Large intestine (tissue), 12 donors: ENCODE results near the gene CIAO1. TPM values are rescaled to one million over a fixed set of nuclear protein-coding genes. Genes with fewer than 3 reads are reported as not detected.
"Not testable (repeated sequence)": the region's sequence is repeated elsewhere in the genome, so short reads cannot be mapped to it uniquely, and the experiment has no call there.

ENCODE experiments used
- DNase-seq, 2 donors: peaks; one replicate each; pipeline versions ENCODE4 v3.0.0 to v3.0.0-alpha.2; 2013
- H3K27ac ChIP-seq: one replicate; pipeline ENCODE4 v1.5.1; 2013; ENCODE audit warnings: low read length
- H3K27me3 ChIP-seq: 2 replicates; pipeline ENCODE4 v1.6.1; 2013; ENCODE audit warnings: low read length; ENCODE audit not compliant: control insufficient read depth, insufficient read depth
- H3K36me3 ChIP-seq: 2 replicates; pipeline ENCODE4 v1.6.1; 2013; ENCODE audit warnings: low read length; ENCODE audit not compliant: control insufficient read depth, insufficient read depth
- H3K4me1 ChIP-seq: one replicate; pipeline ENCODE4 v1.6.1; 2013; ENCODE audit warnings: low read length; ENCODE audit not compliant: control insufficient read depth, insufficient read depth
- H3K4me3 ChIP-seq: one replicate; pipeline ENCODE4 v1.5.1; 2013; ENCODE audit warnings: low read length
- H3K9me3 ChIP-seq: one replicate; pipeline ENCODE4 v1.6.1; 2013; ENCODE audit warnings: mild to moderate bottlenecking, low read depth, low read length, moderate library complexity; ENCODE audit not compliant: control insufficient read depth
- WGBS: methylation state at CpG from one replicate; pipeline ENCODE4 v1.1.5; 2013; ENCODE audit warnings: low lambda C conversion rate; ENCODE audit not compliant: insufficient coverage; 5-methylcytosine and 5-hydroxymethylcytosine counted together
- long read RNA-seq, 11 donors: transcript quantifications; one replicate each; lab custom pipeline, GENCODE V29; 2026
- polyA plus RNA-seq: library from polyadenylated mRNA; unstranded; fragments of 120-200 nt; gene quantifications from one replicate; pipeline ENCODE4 v1.2.1, GENCODE V29; 2013

CIAO1 gene
- polyA plus RNA-seq = 70.0 TPM
- long read RNA-seq, donor 1, transcript CIAO1-203 (7 exons, 1,533 nt) = major isoform, 21 of 121 reads
- long read RNA-seq, donor 1, partial matches to known transcripts = 99 of 121 reads
- long read RNA-seq, donor 1, other reads (novel, unspliced or antisense) = 0 of 121 reads
- long read RNA-seq, donor 2, transcript CIAO1-203 (7 exons, 1,533 nt) = major isoform, 33 of 355 reads
- long read RNA-seq, donor 2, partial matches to known transcripts = 320 of 355 reads
- long read RNA-seq, donor 2, other reads (novel, unspliced or antisense) = 0 of 355 reads
- long read RNA-seq, donor 3 = 0 reads
- long read RNA-seq, donor 4 = 0 reads
- long read RNA-seq, donor 5, transcript CIAO1-203 (7 exons, 1,533 nt) = major isoform, 16 of 17 reads
- long read RNA-seq, donor 5, partial matches to known transcripts = 0 of 17 reads
- long read RNA-seq, donor 5, other reads (novel, unspliced or antisense) = 0 of 17 reads
- long read RNA-seq, donor 6, transcript CIAO1-203 (7 exons, 1,533 nt) = major isoform, 27 of 250 reads
- long read RNA-seq, donor 6, partial matches to known transcripts = 203 of 250 reads
- long read RNA-seq, donor 6, other reads (novel, unspliced or antisense) = 20 of 250 reads
- long read RNA-seq, donor 7, transcript CIAO1-203 (7 exons, 1,533 nt) = major isoform, 14 of 14 reads
- long read RNA-seq, donor 7, partial matches to known transcripts = 0 of 14 reads
- long read RNA-seq, donor 7, other reads (novel, unspliced or antisense) = 0 of 14 reads
- long read RNA-seq, donor 8, transcript CIAO1-203 (7 exons, 1,533 nt) = major isoform, 35 of 259 reads
- long read RNA-seq, donor 8, partial matches to known transcripts = 223 of 259 reads
- long read RNA-seq, donor 8, other reads (novel, unspliced or antisense) = 0 of 259 reads
- long read RNA-seq, donor 9, transcript CIAO1-203 (7 exons, 1,533 nt) = major isoform, 23 of 147 reads
- long read RNA-seq, donor 9, partial matches to known transcripts = 123 of 147 reads
- long read RNA-seq, donor 9, other reads (novel, unspliced or antisense) = 0 of 147 reads
- long read RNA-seq, donor 10, transcript CIAO1-203 (7 exons, 1,533 nt) = major isoform, 22 of 219 reads
- long read RNA-seq, donor 10, partial matches to known transcripts = 196 of 219 reads
- long read RNA-seq, donor 10, other reads (novel, unspliced or antisense) = 0 of 219 reads
- long read RNA-seq, donor 11, transcript CIAO1-203 (7 exons, 1,533 nt) = major isoform, 12 of 125 reads
- long read RNA-seq, donor 11, partial matches to known transcripts = 41 of 125 reads
- long read RNA-seq, donor 11, other reads (novel, unspliced or antisense) = 70 of 125 reads

- Histone ChIP-seq H3K4me3 (peak within 1 kb of the TSS; percentile 82), H3K27ac (peak within 1 kb of the TSS; percentile 75), H3K9me3 (no peaks in the 10 kb centered on the region), H3K4me1 (peaks cover 34% of the 10 kb centered on the region), H3K27me3 (no peaks in the 10 kb centered on the region), H3K36me3 (peaks cover 41% of the 10 kb centered on the region)
- 0% methylated on average over 2 of the region's 81 CpGs for WGBS
- DNase-seq = peak; percentile 99
These were observed at the start of gene CIAO1, which contains the start of gene TMEM127 for GRCh38 chr2:96265840-96266679. CIAO1 (plus strand) TSS chr2:96266225; CDS start chr2:96266351, 126 bp downstream. TMEM127 (minus strand) TSS chr2:96265997; CDS start chr2:96265381, 616 bp downstream.

- WGBS = 100% methylated on average over 3 of the region's 13 CpGs
- Histone ChIP-seq H3K9me3 (no peaks in the 10 kb centered on the region), H3K36me3 (no peaks in the 10 kb centered on the region), H3K4me1 (peaks cover 2% of the 10 kb centered on the region), H3K4me3 (no peak overlapping the region), H3K27ac (no peak overlapping the region), H3K27me3 (no peaks in the 10 kb centered on the region)
- DNase-seq = no peak
These were observed 47.4 kb upstream of the CIAO1 start for GRCh38 chr2:96218508-96219131.

- not testable (repeated sequence) for H3K4me1 ChIP-seq, H3K27me3 ChIP-seq, H3K27ac ChIP-seq, H3K36me3 ChIP-seq, DNase-seq, H3K9me3 ChIP-seq, H3K4me3 ChIP-seq
- no CpG with 5 or more reads among the region's 4 CpGs for WGBS
These were observed 46.1 kb upstream of the CIAO1 start for GRCh38 chr2:96219959-96220358.

- not testable (repeated sequence) for H3K36me3 ChIP-seq, H3K4me1 ChIP-seq, H3K27me3 ChIP-seq, H3K27ac ChIP-seq, H3K9me3 ChIP-seq, H3K4me3 ChIP-seq, DNase-seq
- no CpG with 5 or more reads among the region's 1 CpG for WGBS
These were observed 44.9 kb upstream of the CIAO1 start for GRCh38 chr2:96221106-96221505.

GRCh38 chr2:96225016-96225533 is 41.0 kb upstream of the CIAO1 start:
- H3K27me3 ChIP-seq = no peaks in the 10 kb centered on the region
- H3K27ac ChIP-seq = no peak overlapping the region
- no peak for DNase-seq
- H3K4me3 ChIP-seq = no peak overlapping the region
- WGBS = 75% methylated on average over 1 of the region's 3 CpGs
- H3K36me3 ChIP-seq = no peaks in the 10 kb centered on the region
- H3K4me1 ChIP-seq = no peaks in the 10 kb centered on the region
- H3K9me3 ChIP-seq = no peaks in the 10 kb centered on the region

GRCh38 chr2:96231316-96231715 is 34.7 kb upstream of the CIAO1 start:
- no peaks in the 10 kb centered on the region for H3K4me1 ChIP-seq
- H3K4me3 ChIP-seq = no peak overlapping the region
- no peaks in the 10 kb centered on the region for H3K36me3 ChIP-seq
- H3K27me3 ChIP-seq = no peaks in the 10 kb centered on the region
- no peaks in the 10 kb centered on the region for H3K9me3 ChIP-seq
- DNase-seq = no peak
- no peak overlapping the region for H3K27ac ChIP-seq
- WGBS = no CpG with 5 or more reads among the region's 4 CpGs

GRCh38 chr2:96233436-96233835 is 32.6 kb upstream of the CIAO1 start:
- no CpG with 5 or more reads among the region's 6 CpGs for WGBS
- Histone ChIP-seq H3K27me3 (no peaks in the 10 kb centered on the region), H3K27ac (no peak overlapping the region), H3K36me3 (no peaks in the 10 kb centered on the region), H3K4me3 (no peak overlapping the region), H3K4me1 (peaks cover 18% of the 10 kb centered on the region), H3K9me3 (no peaks in the 10 kb centered on the region)
- no peak for DNase-seq

GRCh38 chr2:96233880-96234316 is 32.1 kb upstream of the CIAO1 start:
- WGBS = no CpG with 5 or more reads among the region's 4 CpGs
- H3K4me3 ChIP-seq = no peak overlapping the region
- no peaks in the 10 kb centered on the region for H3K36me3 ChIP-seq
- DNase-seq = no peak
- peaks cover 18% of the 10 kb centered on the region for H3K4me1 ChIP-seq
- no peak overlapping the region for H3K27ac ChIP-seq
- H3K9me3 ChIP-seq = no peaks in the 10 kb centered on the region
- no peaks in the 10 kb centered on the region for H3K27me3 ChIP-seq

- no peaks in the 10 kb centered on the region for H3K27me3 ChIP-seq
- H3K4me1 ChIP-seq = peaks cover 18% of the 10 kb centered on the region
- no peaks in the 10 kb centered on the region for H3K9me3 ChIP-seq
- H3K4me3 ChIP-seq = no peak overlapping the region
- H3K27ac ChIP-seq = peak overlapping the region; percentile 23
- peaks cover 14% of the 10 kb centered on the region for H3K36me3 ChIP-seq
- DNase-seq = peak; percentile 77 to 90
- no CpG with 5 or more reads among the region's 1 CpG for WGBS
These were observed 29.1 kb upstream of the CIAO1 start for GRCh38 chr2:96236882-96237281.
